Measurements from ENCODE around the gene CLN5.

GRCh38 chr13:77016888-77017623 lies 25.2 kb downstream of the CLN5 start:
- TF ChIP-seq CTCF (IDR thresholded peaks at IDR 0.05), result no peak
- TF ChIP-seq POLR2A (IDR thresholded peaks at IDR 0.05), result no peak
